Stimulated activated CD8-positive, alpha-beta memory T cell treated with anti-CD3 and anti-CD28 coated beads, Interleukin-12 subunit alpha, Interleukin-12 subunit beta, amount 100 ng/mL, for 24 hours (primary cell): ENCODE data around the gene KCNMA1.

Source experiments
- DNase-seq: peaks from one replicate; pipeline ENCODE4 v3.0.0-alpha.2; 2020; ENCODE audit errors: extremely low read depth

KCNMA1 gene

GRCh38 chr10:77219046-77219445 is 418.6 kb downstream of the KCNMA1 start:
- no peak for DNase-seq

- no peak for DNase-seq
Measured at GRCh38 chr10:77214799-77215198, 422.8 kb downstream of the KCNMA1 start.

- no peak for DNase-seq
Measured at GRCh38 chr10:77212632-77213031, 425.0 kb downstream of the KCNMA1 start.

- DNase-seq, result no peak
Measured at GRCh38 chr10:77210645-77211044, 427.0 kb downstream of the KCNMA1 start.

GRCh38 chr10:77208684-77209256 is 428.8 kb downstream of the KCNMA1 start:
- DNase-seq, result no peak

GRCh38 chr10:77207828-77208185 is 429.8 kb downstream of the KCNMA1 start:
- DNase-seq, result no peak

- no peak for DNase-seq
Measured at GRCh38 chr10:77207182-77207827, 430.3 kb downstream of the KCNMA1 start.

- DNase-seq, result no peak
Measured at GRCh38 chr10:77205135-77205534, 432.5 kb downstream of the KCNMA1 start.

GRCh38 chr10:77204171-77204570 is 433.4 kb downstream of the KCNMA1 start:
- DNase-seq, result no peak

- no peak for DNase-seq
Measured at GRCh38 chr10:77202857-77203256, 434.8 kb downstream of the KCNMA1 start.

GRCh38 chr10:77201135-77202106 is 436.2 kb downstream of the KCNMA1 start:
- no peak for DNase-seq

- DNase-seq, result no peak
Measured at GRCh38 chr10:77197544-77197943, 440.1 kb downstream of the KCNMA1 start.

- DNase-seq, result no peak
Measured at GRCh38 chr10:77196614-77197013, 441.0 kb downstream of the KCNMA1 start.

GRCh38 chr10:77195101-77195500 is 442.5 kb downstream of the KCNMA1 start:
- DNase-seq, result no peak

- no peak for DNase-seq
Measured at GRCh38 chr10:77193001-77193400, 444.6 kb downstream of the KCNMA1 start.

GRCh38 chr10:77192402-77192801 is 445.2 kb downstream of the KCNMA1 start:
- DNase-seq, result no peak

GRCh38 chr10:77191324-77192049 is 446.1 kb downstream of the KCNMA1 start:
- no peak for DNase-seq

GRCh38 chr10:77190291-77190690 is 447.3 kb downstream of the KCNMA1 start:
- DNase-seq, result no peak

- no peak for DNase-seq
Measured at GRCh38 chr10:77189520-77189919, 448.1 kb downstream of the KCNMA1 start.

- DNase-seq, result no peak
Measured at GRCh38 chr10:77189075-77189474, 448.5 kb downstream of the KCNMA1 start.

GRCh38 chr10:77188521-77188920 is 449.1 kb downstream of the KCNMA1 start:
- no peak for DNase-seq

- DNase-seq, result no peak
Measured at GRCh38 chr10:77188000-77188395, 449.6 kb downstream of the KCNMA1 start.
